Stimulated activated naive CD8-positive, alpha-beta T cell treated with anti-CD3 and anti-CD28 coated beads, Interleukin-15, amount 100 ng/mL, for 72 hours (primary cell): ENCODE data around the gene ABI3BP.

ENCODE experiments used
- ATAC-seq: fragments of 150-1000 bp; cut with Tn5 transposase; 2 replicates; pipeline ENCODE4 v1.10.0; 2021; ENCODE audit warnings: mild to moderate bottlenecking, moderate library complexity
- DNase-seq, 2 donors: peaks; one replicate each; pipeline ENCODE4 v3.0.0; 2021 to 2022
- H3K27ac Mint-ChIP-seq, 2 donors: one replicate each; pipeline ENCODE4 v1.8.0; 2022; ENCODE audit warnings: mild to moderate bottlenecking in 2 of 2, mixed read lengths in 2 of 2, moderate library complexity in 2 of 2
- H3K27me3 Mint-ChIP-seq: one replicate; pipeline ENCODE4 v1.8.0; 2022; ENCODE audit warnings: mixed read lengths
- H3K4me1 Mint-ChIP-seq: one replicate; pipeline ENCODE4 v1.8.0; 2022; ENCODE audit warnings: mild to moderate bottlenecking, mixed read lengths
- H3K4me3 Mint-ChIP-seq, 2 donors: one replicate each; pipeline ENCODE4 v1.8.0; 2022; ENCODE audit warnings: mild to moderate bottlenecking in 2 of 2, mixed read lengths in 2 of 2, moderate library complexity in 1 of 2
- H3K9me3 Mint-ChIP-seq, 2 donors: one replicate each; pipeline ENCODE4 v1.8.0; 2022; ENCODE audit warnings: mixed read lengths in 2 of 2

ABI3BP gene

GRCh38 chr3:100746092-100746491 is 247.1 kb downstream of the ABI3BP start:
- no peak overlapping the region for H3K4me3 Mint-ChIP-seq
- no peaks in the 10 kb centered on the region for H3K4me1 Mint-ChIP-seq
- H3K27me3 Mint-ChIP-seq = no peaks in the 10 kb centered on the region
- no peaks in the 10 kb centered on the region for H3K9me3 Mint-ChIP-seq
- no peak overlapping the region for H3K27ac Mint-ChIP-seq
- DNase-seq (no peak), ATAC-seq (no peak)

- DNase-seq = no peak
- H3K9me3 Mint-ChIP-seq = no peaks in the 10 kb centered on the region
- H3K4me1 Mint-ChIP-seq = no peaks in the 10 kb centered on the region
- H3K27me3 Mint-ChIP-seq = no peaks in the 10 kb centered on the region
- H3K27ac Mint-ChIP-seq = no peak overlapping the region
- no peak for ATAC-seq
- H3K4me3 Mint-ChIP-seq = no peak overlapping the region
These were observed 247.6 kb downstream of the ABI3BP start for GRCh38 chr3:100745617-100746016.

- DNase-seq (no peak), ATAC-seq (no peak)
- H3K4me1 Mint-ChIP-seq = peaks cover 7% of the 10 kb centered on the region
- no peaks in the 10 kb centered on the region for H3K9me3 Mint-ChIP-seq
- no peak overlapping the region for H3K4me3 Mint-ChIP-seq
- H3K27me3 Mint-ChIP-seq = no peaks in the 10 kb centered on the region
- H3K27ac Mint-ChIP-seq = no peak overlapping the region
These were observed 248.6 kb downstream of the ABI3BP start for GRCh38 chr3:100744671-100745070.

- H3K4me3 Mint-ChIP-seq = no peak overlapping the region
- no peak overlapping the region for H3K27ac Mint-ChIP-seq
- no peaks in the 10 kb centered on the region for H3K9me3 Mint-ChIP-seq
- H3K27me3 Mint-ChIP-seq = no peaks in the 10 kb centered on the region
- DNase-seq (no peak), ATAC-seq (no peak)
- peaks cover 14% of the 10 kb centered on the region for H3K4me1 Mint-ChIP-seq
These were observed 249.7 kb downstream of the ABI3BP start for GRCh38 chr3:100743535-100743934.

- no peak for DNase-seq
- peak; percentile 83 for ATAC-seq
- Mint-ChIP-seq H3K27ac (no peak overlapping the region), H3K9me3 (no peaks in the 10 kb centered on the region), H3K4me1 (peaks cover 14% of the 10 kb centered on the region), H3K4me3 (no peak overlapping the region), H3K27me3 (no peaks in the 10 kb centered on the region)
These were observed 253.0 kb downstream of the ABI3BP start for GRCh38 chr3:100740207-100740606.

GRCh38 chr3:100737334-100737733 is 255.9 kb downstream of the ABI3BP start:
- H3K9me3 Mint-ChIP-seq = no peaks in the 10 kb centered on the region
- ATAC-seq (no peak), DNase-seq (no peak)
- no peak overlapping the region for H3K4me3 Mint-ChIP-seq
- no peaks in the 10 kb centered on the region for H3K27me3 Mint-ChIP-seq
- H3K4me1 Mint-ChIP-seq = peaks cover 21% of the 10 kb centered on the region
- no peak overlapping the region for H3K27ac Mint-ChIP-seq

GRCh38 chr3:100732435-100732834 is 260.8 kb downstream of the ABI3BP start:
- Mint-ChIP-seq H3K27me3 (no peaks in the 10 kb centered on the region), H3K4me3 (no peak overlapping the region), H3K9me3 (no peaks in the 10 kb centered on the region), H3K27ac (no peak overlapping the region), H3K4me1 (peaks cover 7% of the 10 kb centered on the region)
- no peak for DNase-seq
- no peak for ATAC-seq

- ATAC-seq (no peak), DNase-seq (no peak)
- Mint-ChIP-seq H3K4me3 (no peak overlapping the region), H3K27ac (no peak overlapping the region), H3K27me3 (no peaks in the 10 kb centered on the region), H3K9me3 (no peaks in the 10 kb centered on the region), H3K4me1 (peaks cover 23% of the 10 kb centered on the region)
These were observed 262.7 kb downstream of the ABI3BP start for GRCh38 chr3:100730524-100730923.

- Mint-ChIP-seq H3K9me3 (no peaks in the 10 kb centered on the region), H3K27me3 (no peaks in the 10 kb centered on the region), H3K27ac (no peak overlapping the region), H3K4me1 (peaks cover 16% of the 10 kb centered on the region), H3K4me3 (no peak overlapping the region)
- DNase-seq = no peak
- no peak for ATAC-seq
These were observed 266.5 kb downstream of the ABI3BP start for GRCh38 chr3:100726706-100727105.

GRCh38 chr3:100725935-100726513 is 267.2 kb downstream of the ABI3BP start:
- ATAC-seq = no peak
- Mint-ChIP-seq H3K4me3 (no peak overlapping the region), H3K4me1 (peaks cover 16% of the 10 kb centered on the region), H3K27ac (no peak overlapping the region), H3K9me3 (no peaks in the 10 kb centered on the region), H3K27me3 (no peaks in the 10 kb centered on the region)
- DNase-seq = no peak

- Mint-ChIP-seq H3K4me1 (peaks cover 27% of the 10 kb centered on the region), H3K4me3 (no peak overlapping the region), H3K27ac (no peak overlapping the region), H3K9me3 (no peaks in the 10 kb centered on the region), H3K27me3 (no peaks in the 10 kb centered on the region)
- DNase-seq (no peak), ATAC-seq (no peak)
These were observed 272.8 kb downstream of the ABI3BP start for GRCh38 chr3:100720426-100720825.

GRCh38 chr3:100719136-100719535 is 274.1 kb downstream of the ABI3BP start:
- Mint-ChIP-seq H3K4me1 (peaks cover 34% of the 10 kb centered on the region), H3K4me3 (no peak overlapping the region), H3K9me3 (no peaks in the 10 kb centered on the region), H3K27ac (no peak overlapping the region), H3K27me3 (no peaks in the 10 kb centered on the region)
- no peak for ATAC-seq
- no peak for DNase-seq

- DNase-seq = no peak
- Mint-ChIP-seq H3K27ac (peak overlapping the region in 1 of 2 donors; percentile 86), H3K27me3 (no peaks in the 10 kb centered on the region), H3K4me3 (no peak overlapping the region), H3K4me1 (peaks cover 44% of the 10 kb centered on the region), H3K9me3 (no peaks in the 10 kb centered on the region)
- ATAC-seq = no peak
These were observed 275.4 kb downstream of the ABI3BP start for GRCh38 chr3:100717637-100718487.

- H3K27me3 Mint-ChIP-seq = no peaks in the 10 kb centered on the region
- H3K9me3 Mint-ChIP-seq = no peaks in the 10 kb centered on the region
- ATAC-seq (no peak), DNase-seq (no peak)
- H3K4me1 Mint-ChIP-seq = peaks cover 52% of the 10 kb centered on the region
- no peak overlapping the region for H3K4me3 Mint-ChIP-seq
- H3K27ac Mint-ChIP-seq = peak overlapping the region in 1 of 2 donors; percentile 86
These were observed 276.2 kb downstream of the ABI3BP start for GRCh38 chr3:100717063-100717462.

GRCh38 chr3:100715176-100715575 is 278.0 kb downstream of the ABI3BP start:
- H3K4me1 Mint-ChIP-seq = peaks cover 70% of the 10 kb centered on the region
- no peak for ATAC-seq
- H3K27me3 Mint-ChIP-seq = no peaks in the 10 kb centered on the region
- H3K9me3 Mint-ChIP-seq = peaks cover 0 to 5% of the 10 kb centered on the region in 2 donors
- H3K4me3 Mint-ChIP-seq = no peak overlapping the region
- H3K27ac Mint-ChIP-seq = no peak overlapping the region
- no peak for DNase-seq

GRCh38 chr3:100710261-100710968 is 282.8 kb downstream of the ABI3BP start:
- Mint-ChIP-seq H3K4me3 (peak overlapping the region; percentile 79 to 89), H3K27me3 (peaks cover 4% of the 10 kb centered on the region), H3K4me1 (peaks cover 55% of the 10 kb centered on the region), H3K27ac (peak overlapping the region; percentile 86 to 94), H3K9me3 (peaks cover 0 to 16% of the 10 kb centered on the region in 2 donors)
- peak; percentile 72 for ATAC-seq
- DNase-seq = peak; percentile 61 to 80
